Natural killer cell (primary cell): ENCODE measurements around the gene MAB21L4. TPM values are rescaled to one million over a fixed set of nuclear protein-coding genes. Genes with fewer than 3 reads are reported as not detected.

Source experiments
- ATAC-seq, 3 donors: fragments of 150-1000 bp in 2 of 3; fragments of 200-7000 bp in 1 of 3; cut with Tn5 transposase; 1 replicate in 1 of 3; 2 replicates in 2 of 3; pipeline ENCODE4 v1.10.0; 2021; ENCODE audit warnings: mild to moderate bottlenecking in 2 of 3, moderate library complexity in 2 of 3
- DNase-seq, 2 donors: peaks; one replicate each; pipeline versions ENCODE4 v3.0.0 to v3.0.0-alpha.2; 2013 to 2021; ENCODE audit warnings: mixed read lengths in 1 of 2
- H3K27ac ChIP-seq: one replicate; pipeline ENCODE4 v1.5.1; 2013; ENCODE audit warnings: mild to moderate bottlenecking, low read length
- H3K27me3 ChIP-seq: one replicate; pipeline ENCODE4 v1.6.1; 2013; ENCODE audit warnings: low read length; ENCODE audit not compliant: control insufficient read depth, insufficient read depth
- H3K36me3 ChIP-seq: one replicate; pipeline ENCODE4 v1.6.1; 2013; ENCODE audit warnings: low read length; ENCODE audit not compliant: control insufficient read depth, insufficient read depth
- H3K4me1 ChIP-seq: one replicate; pipeline ENCODE4 v1.6.1; 2013; ENCODE audit warnings: low read length; ENCODE audit not compliant: control insufficient read depth, insufficient read depth
- H3K4me3 ChIP-seq: one replicate; pipeline ENCODE4 v1.5.1; 2013; ENCODE audit warnings: low read length
- H3K9me3 ChIP-seq: one replicate; pipeline ENCODE4 v1.6.1; 2013; ENCODE audit warnings: low read length; ENCODE audit not compliant: control insufficient read depth, insufficient read depth
- H3K27ac Mint-ChIP-seq, 2 donors: one replicate each; pipeline ENCODE4 v1.8.0; 2022; ENCODE audit warnings: mild to moderate bottlenecking in 2 of 2, mixed read lengths in 2 of 2, moderate library complexity in 1 of 2
- H3K27me3 Mint-ChIP-seq, 2 donors: one replicate each; pipeline ENCODE4 v1.8.0; 2022; ENCODE audit warnings: low read depth in 2 of 2, mixed read lengths in 2 of 2
- H3K36me3 Mint-ChIP-seq: one replicate; pipeline ENCODE4 v1.8.0; 2022; ENCODE audit warnings: mixed read lengths
- H3K4me1 Mint-ChIP-seq, 2 donors: one replicate each; pipeline ENCODE4 v1.8.0; 2022; ENCODE audit warnings: mixed read lengths in 2 of 2
- H3K4me3 Mint-ChIP-seq: one replicate; pipeline ENCODE4 v1.8.0; 2022; ENCODE audit warnings: mild to moderate bottlenecking, moderate library complexity, mixed read lengths
- H3K9me3 Mint-ChIP-seq, 2 donors: one replicate each; pipeline ENCODE4 v1.8.0; 2022; ENCODE audit warnings: mixed read lengths in 2 of 2
- WGBS: methylation state at CpG from one replicate; pipeline ENCODE4 v1.1.7; 2013; ENCODE audit warnings: missing lambda C conversion rate; ENCODE audit not compliant: insufficient coverage; 5-methylcytosine and 5-hydroxymethylcytosine counted together
- intact Hi-C: fragments of 100-400 bp; cut with micrococcal nuclease; formaldehyde crosslinking; loops from one replicate; pipeline ENCODE4 v1.14.2; 2022
- total RNA-seq, 4 donors: library from RNA; stranded (reverse); fragments of 120-200 nt in 1 of 4; gene quantifications; one replicate each; pipeline versions ENCODE4 v1.2.3 to v1.2.4, GENCODE V29; 2013 to 2022
- TF ChIP-seq, protein P1 (sequence below): fragments of 200-600 bp; IDR thresholded peaks from one replicate; pipeline ENCODE4 v1.8.0; 2022; ENCODE audit warnings: antibody characterized with exemption

MAB21L4 gene
- total RNA-seq, 3 donors from 2014 or later (not counting 1 experiment from before 2014, with no cell fraction given): not detected

DNA sequence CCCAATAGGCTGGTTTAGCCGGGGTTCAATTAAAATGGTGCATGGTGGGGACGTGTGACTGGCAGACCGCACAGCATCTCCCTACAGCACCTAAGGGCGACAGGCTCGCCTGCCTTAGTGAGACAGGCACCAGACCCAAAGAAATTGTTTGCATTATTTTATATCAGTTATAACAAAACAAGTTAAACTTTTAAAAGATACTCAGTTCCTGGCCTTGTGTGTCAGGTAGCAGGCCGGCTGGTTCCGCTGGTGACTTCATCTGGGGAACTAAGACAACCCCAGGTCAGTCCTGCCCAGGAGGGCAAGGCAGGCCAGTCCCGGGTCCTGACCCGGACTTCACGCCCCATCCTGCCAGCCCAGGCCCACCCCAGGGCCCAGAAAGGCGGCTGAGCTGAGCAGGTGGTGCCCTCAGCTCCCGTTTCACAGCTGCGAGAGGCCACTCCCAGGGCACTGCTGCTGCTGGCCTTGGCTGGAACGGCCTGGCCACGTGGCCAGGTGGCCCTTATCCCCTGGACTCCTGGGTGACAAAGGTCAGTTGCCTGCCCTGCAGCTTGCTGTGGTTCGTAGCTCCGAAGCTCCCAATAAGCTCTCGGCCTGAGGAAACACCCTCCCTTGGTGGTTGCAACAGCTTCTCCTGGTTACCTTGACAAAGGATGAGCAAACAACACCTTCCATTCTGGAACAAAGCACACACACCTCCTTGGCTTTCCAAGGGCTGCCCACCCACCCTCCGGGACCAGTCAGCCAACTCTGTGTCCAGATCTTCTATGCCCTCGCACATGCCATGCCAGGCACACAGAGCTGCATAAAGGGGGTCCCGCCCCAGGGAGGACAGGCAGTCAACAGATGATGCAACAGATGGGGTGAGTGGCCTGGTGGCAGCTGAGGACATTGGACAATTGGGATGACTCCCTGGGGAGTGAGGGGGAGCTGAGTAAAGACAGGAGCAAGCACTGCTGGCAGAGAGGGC is 38.6 kb downstream of the MAB21L4 start:
- Histone ChIP-seq H3K4me3 (no peak overlapping the region), H3K9me3 (peaks cover 8% of the 10 kb centered on the region), H3K27ac (no peak overlapping the region), H3K4me1 (no peaks in the 10 kb centered on the region), H3K36me3 (no peaks in the 10 kb centered on the region), H3K27me3 (no peaks in the 10 kb centered on the region)
- Mint-ChIP-seq H3K4me1 (no peaks in the 10 kb centered on the region), H3K4me3 (no peak overlapping the region), H3K27ac (no peak overlapping the region), H3K27me3 (peaks cover 0 to 5% of the 10 kb centered on the region in 2 donors), H3K36me3 (peaks cover 7% of the 10 kb centered on the region), H3K9me3 (peaks cover 2 to 4% of the 10 kb centered on the region in 2 donors)
- TF ChIP-seq, protein P1, sequence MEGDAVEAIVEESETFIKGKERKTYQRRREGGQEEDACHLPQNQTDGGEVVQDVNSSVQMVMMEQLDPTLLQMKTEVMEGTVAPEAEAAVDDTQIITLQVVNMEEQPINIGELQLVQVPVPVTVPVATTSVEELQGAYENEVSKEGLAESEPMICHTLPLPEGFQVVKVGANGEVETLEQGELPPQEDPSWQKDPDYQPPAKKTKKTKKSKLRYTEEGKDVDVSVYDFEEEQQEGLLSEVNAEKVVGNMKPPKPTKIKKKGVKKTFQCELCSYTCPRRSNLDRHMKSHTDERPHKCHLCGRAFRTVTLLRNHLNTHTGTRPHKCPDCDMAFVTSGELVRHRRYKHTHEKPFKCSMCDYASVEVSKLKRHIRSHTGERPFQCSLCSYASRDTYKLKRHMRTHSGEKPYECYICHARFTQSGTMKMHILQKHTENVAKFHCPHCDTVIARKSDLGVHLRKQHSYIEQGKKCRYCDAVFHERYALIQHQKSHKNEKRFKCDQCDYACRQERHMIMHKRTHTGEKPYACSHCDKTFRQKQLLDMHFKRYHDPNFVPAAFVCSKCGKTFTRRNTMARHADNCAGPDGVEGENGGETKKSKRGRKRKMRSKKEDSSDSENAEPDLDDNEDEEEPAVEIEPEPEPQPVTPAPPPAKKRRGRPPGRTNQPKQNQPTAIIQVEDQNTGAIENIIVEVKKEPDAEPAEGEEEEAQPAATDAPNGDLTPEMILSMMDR: no peak
- ATAC-seq: no peak
- DNase-seq: no peak
- intact Hi-C loops: no loop called here
- WGBS: 90% methylated on average over 21 of the region's 21 CpGs

DNA sequence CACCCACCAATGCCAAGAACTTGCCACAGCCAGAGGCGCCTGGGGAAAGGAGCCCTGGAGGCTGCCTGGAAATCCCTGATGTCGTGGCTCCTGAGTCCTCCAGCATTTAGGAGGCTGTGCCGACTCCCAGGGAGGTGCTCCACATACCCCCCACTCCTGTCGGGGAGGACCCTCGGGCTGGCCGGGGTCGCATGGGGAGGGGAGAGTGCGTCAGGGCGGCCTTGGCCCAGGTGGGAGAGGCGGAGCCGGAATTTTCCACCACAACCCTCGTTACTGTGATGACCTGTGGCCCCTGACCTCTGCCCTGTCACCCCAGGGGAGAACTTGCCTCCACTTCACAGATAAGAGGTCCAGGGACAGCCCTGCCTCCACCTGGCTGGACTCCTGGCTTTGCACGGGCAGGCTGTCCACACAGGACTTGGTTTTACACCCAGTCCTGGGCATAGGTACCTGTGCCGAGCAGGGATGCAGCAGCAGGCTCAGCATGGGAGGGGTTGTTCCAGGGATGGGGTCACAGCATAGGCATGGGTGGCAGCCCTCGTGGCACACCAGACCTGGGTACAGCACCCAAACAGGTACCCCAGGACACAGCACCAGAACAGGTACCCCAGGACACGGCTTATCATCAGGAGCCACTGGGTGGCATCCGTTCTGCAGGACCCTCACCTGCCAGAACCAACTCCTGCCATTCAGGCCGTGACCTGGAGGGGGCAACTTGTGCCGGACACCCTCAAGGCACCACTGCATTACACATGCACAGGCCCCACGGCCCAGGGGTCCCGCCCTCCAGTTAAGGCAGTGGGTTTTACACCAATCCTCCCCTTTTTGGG is 39.6 kb downstream of the MAB21L4 start:
- no peak overlapping the region for H3K4me3 ChIP-seq
- no peak overlapping the region for H3K27ac ChIP-seq
- 81% methylated on average over 21 of the region's 21 CpGs for WGBS
- intact Hi-C loops: no loop called here
- H3K4me1 ChIP-seq: no peaks in the 10 kb centered on the region
- no peak for DNase-seq
- no peaks in the 10 kb centered on the region for H3K36me3 ChIP-seq
- peaks cover 7% of the 10 kb centered on the region for H3K36me3 Mint-ChIP-seq
- H3K4me3 Mint-ChIP-seq: no peak overlapping the region
- TF ChIP-seq, protein P1: no peak
- peaks cover 8% of the 10 kb centered on the region for H3K9me3 ChIP-seq
- no peaks in the 10 kb centered on the region for H3K27me3 ChIP-seq
- H3K27me3 Mint-ChIP-seq: peaks cover 0 to 7% of the 10 kb centered on the region in 2 donors
- peaks cover 2 to 4% of the 10 kb centered on the region in 2 donors for H3K9me3 Mint-ChIP-seq
- ATAC-seq: no peak
- H3K27ac Mint-ChIP-seq: no peak overlapping the region
- H3K4me1 Mint-ChIP-seq: no peaks in the 10 kb centered on the region

DNA sequence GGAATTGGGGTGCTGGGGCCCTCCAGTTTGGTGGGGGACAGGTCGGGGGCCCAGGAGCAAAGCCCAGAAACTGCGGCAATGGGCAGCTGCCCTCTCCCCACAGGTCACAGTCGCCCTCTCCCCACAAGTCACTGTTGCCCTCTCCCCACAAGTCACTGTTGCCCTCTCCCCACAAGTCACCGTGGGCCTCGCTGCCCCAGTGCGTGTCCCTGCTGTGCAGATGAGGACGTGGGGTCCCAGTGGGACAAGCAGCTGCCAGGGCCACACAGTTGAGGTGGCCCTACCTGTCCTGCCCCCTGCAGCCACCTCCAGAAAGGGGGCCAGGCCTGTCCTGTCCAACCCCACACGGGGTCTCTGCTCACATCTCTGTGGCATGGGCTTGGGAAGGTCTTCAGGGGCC is 40.3 kb downstream of the MAB21L4 start:
- H3K27ac ChIP-seq: no peak overlapping the region
- no peak for DNase-seq
- no peaks in the 10 kb centered on the region for H3K27me3 ChIP-seq
- no peak overlapping the region for H3K4me3 ChIP-seq
- WGBS: 93% methylated on average over 8 of the region's 8 CpGs
- ATAC-seq: no peak
- H3K9me3 Mint-ChIP-seq: peaks cover 2 to 4% of the 10 kb centered on the region in 2 donors
- no peak overlapping the region for H3K4me3 Mint-ChIP-seq
- H3K27ac Mint-ChIP-seq: no peak overlapping the region
- peaks cover 0 to 7% of the 10 kb centered on the region in 2 donors for H3K27me3 Mint-ChIP-seq
- intact Hi-C loops: no loop called here
- H3K36me3 Mint-ChIP-seq: peaks cover 7% of the 10 kb centered on the region
- no peaks in the 10 kb centered on the region for H3K4me1 Mint-ChIP-seq
- H3K9me3 ChIP-seq: peaks cover 8% of the 10 kb centered on the region
- no peaks in the 10 kb centered on the region for H3K36me3 ChIP-seq
- TF ChIP-seq, protein P1: no peak
- H3K4me1 ChIP-seq: no peaks in the 10 kb centered on the region
